ENCODE results near the gene IGSF21. TPM values are rescaled to one million over a fixed set of nuclear protein-coding genes. Genes with fewer than 3 reads are reported as not detected.
A peak's percentile ranks its signal among the peaks of the same experiment; 100 is the strongest.

The IGSF21 gene
- total and polyA plus RNA-seq, 2 of the 8 experiments (the other 6 are each of a cell fraction or from before 2014, with no cell fraction given), result 22.5 to 28.5 TPM

DNA sequence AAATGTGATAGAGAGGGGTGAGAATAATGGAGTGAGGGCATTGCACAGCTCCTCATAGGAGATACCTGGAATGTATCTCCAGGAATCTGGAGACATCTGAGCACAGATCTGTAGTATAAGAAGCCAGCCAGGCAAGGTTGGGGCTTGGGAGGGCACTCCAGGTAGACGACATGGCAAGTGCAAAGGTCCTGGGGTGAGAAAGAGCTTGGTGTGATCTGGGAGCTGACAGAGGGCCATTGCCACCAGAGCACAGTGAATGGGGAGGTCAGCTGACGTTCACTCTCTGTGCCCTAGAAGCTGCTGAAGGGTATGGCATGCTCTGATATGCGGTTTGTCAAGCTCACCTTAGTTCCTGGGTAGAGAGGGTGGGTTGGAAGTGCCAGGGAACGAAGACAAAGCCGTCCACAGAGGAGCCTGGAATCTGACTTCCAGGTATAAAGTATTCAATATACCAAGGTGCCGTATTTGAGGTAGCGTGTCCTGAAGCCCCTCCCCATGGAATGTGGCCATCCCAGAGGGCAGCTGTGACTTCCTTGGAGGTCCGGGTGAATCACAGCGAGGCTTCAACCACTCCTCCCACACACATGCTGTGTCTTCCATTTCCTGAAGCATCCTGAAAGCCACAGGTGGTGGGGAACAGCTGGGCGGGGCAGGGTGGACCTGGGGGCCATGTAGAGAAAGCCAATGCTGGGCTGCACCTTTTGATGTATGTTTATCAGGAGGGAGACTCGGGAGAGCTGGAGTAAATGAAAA, 190.5 kb downstream of the IGSF21 start (continued):
- no peak for TF ChIP-seq BRCA1 (IDR thresholded peaks at IDR 0.05; ENCODE audit: low read depth, low read length)
- no peak for TF ChIP-seq RAD21 (IDR thresholded peaks at IDR 0.05 in 1 of 2, conservative IDR thresholded peaks at IDR 0.05 in 1 of 2; ENCODE audit: low read depth in 2 of 2, low read length in 2 of 2)
- no peak for TF ChIP-seq ZNF274 (IDR thresholded peaks at IDR 0.05; ENCODE audit: borderline replicate concordance, extremely low read depth, low read length)
- peak; percentile 98 for TF ChIP-seq TEAD4 (IDR thresholded peaks at IDR 0.05; ENCODE audit: low read depth, low read length)
- no peak for TF ChIP-seq SP4 (IDR thresholded peaks at IDR 0.05; ENCODE audit: low read length)
- TF ChIP-seq GABPA (IDR thresholded peaks at IDR 0.05; ENCODE audit: borderline replicate concordance, insufficient read depth, low read length), result no peak
- TF ChIP-seq SIRT6 (IDR thresholded peaks at IDR 0.05; ENCODE audit: low read length), result no peak
- TF ChIP-seq MAFK (IDR thresholded peaks at IDR 0.05; ENCODE audit: low read depth, low read length), result no peak
- no peak for TF ChIP-seq JUN (IDR thresholded peaks at IDR 0.05; ENCODE audit: low read depth, low read length)
